ENCODE measurements around the gene DENND2D.

The DENND2D gene

DNA sequence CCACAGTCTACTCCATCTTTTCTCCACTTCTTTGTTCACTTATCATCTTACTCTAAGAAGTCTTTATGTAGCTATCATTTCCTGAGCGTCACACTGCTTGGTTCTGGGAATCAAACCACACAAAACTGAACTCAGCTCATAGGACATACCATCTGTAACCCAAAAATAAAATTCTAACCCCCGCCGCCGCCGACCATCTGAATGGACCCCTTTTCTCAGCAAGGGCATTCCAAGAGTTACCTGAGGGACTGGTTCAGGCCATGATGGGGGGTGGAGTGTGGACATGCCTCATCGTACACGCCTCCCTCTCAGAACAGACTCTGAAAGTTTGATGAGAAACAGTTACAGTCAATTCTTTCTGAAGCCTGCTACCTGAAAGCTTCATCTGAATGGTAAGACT is 14.4 kb upstream of the DENND2D start:
- Mint-ChIP-seq H3K4me1 (peaks cover 94% of the 10 kb centered on the region), H3K4me3 (peak overlapping the region; percentile 76), H3K36me3 (no peaks in the 10 kb centered on the region), H3K27ac (peak overlapping the region; percentile 97), H3K27me3 (no peaks in the 10 kb centered on the region), H3K9me3 (peaks cover 17% of the 10 kb centered on the region)

DNA sequence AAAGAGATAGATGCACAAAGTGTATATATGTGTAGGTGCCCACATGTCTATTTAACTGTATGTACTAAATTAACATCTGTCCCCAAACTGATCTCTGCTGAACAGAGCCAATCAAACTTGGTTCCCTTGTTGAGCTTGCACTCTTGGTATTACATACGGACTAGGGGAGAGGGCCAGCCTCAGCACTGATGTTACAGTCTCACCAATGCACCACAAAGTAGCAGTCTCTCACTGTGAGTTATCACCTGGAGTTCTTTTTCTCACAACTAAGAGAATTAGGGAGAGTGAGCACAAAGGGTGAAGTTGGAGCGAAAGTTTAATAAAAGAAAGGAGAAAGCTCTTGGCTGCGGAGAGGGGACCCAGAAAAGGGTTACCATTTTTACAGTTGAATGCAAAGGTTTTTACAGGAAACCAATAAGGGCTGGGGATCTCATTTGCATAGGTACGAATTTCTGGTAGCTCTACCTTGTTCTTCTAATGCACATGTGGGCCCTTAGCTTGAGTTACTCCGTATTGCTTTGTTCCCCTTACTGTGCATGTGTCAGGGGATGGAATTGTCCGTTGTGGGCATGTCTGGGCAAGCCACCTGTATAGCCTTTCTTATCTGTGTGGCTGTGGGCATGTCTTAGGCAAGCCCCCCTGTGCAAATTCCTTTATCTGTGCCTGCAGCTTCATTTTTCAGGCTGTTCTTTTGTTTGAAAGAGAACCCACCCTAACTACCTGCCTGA is 13.8 kb upstream of the DENND2D start:
- Mint-ChIP-seq H3K36me3 (no peaks in the 10 kb centered on the region), H3K4me3 (peak overlapping the region; percentile 76), H3K27ac (peak overlapping the region; percentile 97), H3K9me3 (peaks cover 17% of the 10 kb centered on the region), H3K27me3 (no peaks in the 10 kb centered on the region), H3K4me1 (peaks cover 94% of the 10 kb centered on the region)

DNA sequence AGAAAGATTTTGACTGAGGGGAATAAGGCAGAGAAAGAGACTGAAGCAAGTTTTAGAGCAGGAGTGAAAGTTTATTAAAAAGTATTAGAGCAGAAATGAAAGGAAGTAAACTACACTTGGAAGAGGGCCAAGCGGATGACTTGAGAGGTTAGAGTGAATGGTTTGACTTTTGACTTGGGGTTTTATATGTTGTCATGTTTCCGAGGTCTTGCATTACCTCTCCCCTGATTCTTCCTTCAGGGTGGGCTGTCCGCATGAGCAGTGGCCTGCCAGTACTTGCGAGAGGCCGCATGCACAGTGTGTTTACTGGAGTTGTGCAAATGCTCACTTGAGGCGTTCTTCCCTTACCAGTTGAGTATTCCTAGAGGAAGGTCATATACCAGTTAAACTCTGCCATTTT is 13.0 kb upstream of the DENND2D start:
- no peaks in the 10 kb centered on the region for H3K36me3 Mint-ChIP-seq
- peak overlapping the region; percentile 97 for H3K27ac Mint-ChIP-seq
- no peaks in the 10 kb centered on the region for H3K27me3 Mint-ChIP-seq
- H3K4me1 Mint-ChIP-seq = peaks cover 95% of the 10 kb centered on the region
- peaks cover 17% of the 10 kb centered on the region for H3K9me3 Mint-ChIP-seq
- H3K4me3 Mint-ChIP-seq = peak overlapping the region; percentile 76

DNA sequence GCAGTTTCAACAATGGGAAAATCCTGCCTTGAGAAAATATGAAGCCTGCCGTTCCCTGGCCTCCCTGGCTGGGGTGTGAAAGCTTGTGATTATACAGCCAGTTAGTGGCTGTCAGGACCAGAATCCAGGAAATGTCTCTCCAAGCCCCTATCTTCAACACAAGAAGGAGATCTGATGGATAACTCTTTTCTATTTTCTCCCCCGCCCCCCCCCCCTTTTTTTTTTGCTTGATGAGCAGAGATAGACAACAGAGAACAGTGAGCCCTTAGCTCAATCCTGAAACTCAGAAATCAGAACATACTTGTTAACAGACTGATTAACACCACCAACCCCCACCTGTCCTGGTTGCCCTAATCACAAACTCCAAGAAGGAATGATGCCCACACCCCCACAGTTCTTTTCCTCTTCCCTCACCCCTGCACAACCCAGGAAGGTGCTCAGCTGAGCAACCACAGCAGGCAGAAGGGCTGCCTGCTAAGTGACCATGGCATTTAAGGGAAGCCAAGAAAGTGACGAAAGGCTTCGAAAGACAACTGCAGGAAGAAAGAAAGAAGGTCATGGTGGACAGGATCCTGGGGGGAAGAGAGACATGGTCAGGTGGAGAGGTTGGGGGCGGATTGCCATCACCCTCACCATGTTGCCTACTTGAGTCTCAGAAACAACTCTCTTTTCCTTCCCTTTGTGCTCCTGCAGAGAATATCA is 12.3 kb upstream of the DENND2D start:
- Mint-ChIP-seq H3K4me3 (peak overlapping the region; percentile 76), H3K36me3 (no peaks in the 10 kb centered on the region), H3K9me3 (peaks cover 12% of the 10 kb centered on the region)

DNA sequence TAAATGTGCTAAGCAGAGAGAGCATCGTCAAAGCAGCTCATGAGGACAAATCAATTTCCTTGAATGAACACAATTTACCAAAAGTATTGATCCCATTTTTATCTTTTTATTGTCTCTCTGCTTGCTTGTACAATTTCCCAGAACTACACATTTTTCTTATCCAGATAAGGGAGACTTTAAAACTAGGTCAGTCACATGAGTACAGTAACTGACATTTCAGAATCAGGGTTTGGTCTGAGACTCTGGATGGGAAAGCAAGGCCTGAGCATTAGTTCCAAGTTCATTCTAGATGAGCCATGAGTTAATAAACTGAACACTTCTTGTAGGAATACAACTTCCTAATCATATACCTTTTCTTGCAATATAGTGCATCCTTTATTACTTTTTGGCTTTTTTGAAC is 11.5 kb upstream of the DENND2D start:
- Mint-ChIP-seq H3K27me3 (no peaks in the 10 kb centered on the region), H3K27ac (peak overlapping the region; percentile 15), H3K9me3 (peaks cover 3% of the 10 kb centered on the region), H3K4me1 (peaks cover 95% of the 10 kb centered on the region), H3K36me3 (no peaks in the 10 kb centered on the region), H3K4me3 (no peak overlapping the region)

More for the DNA sequence above, 12.3 kb upstream of the DENND2D start:
- H3K27ac Mint-ChIP-seq = peak overlapping the region; percentile 97
- no peaks in the 10 kb centered on the region for H3K27me3 Mint-ChIP-seq
- peaks cover 95% of the 10 kb centered on the region for H3K4me1 Mint-ChIP-seq

DNA sequence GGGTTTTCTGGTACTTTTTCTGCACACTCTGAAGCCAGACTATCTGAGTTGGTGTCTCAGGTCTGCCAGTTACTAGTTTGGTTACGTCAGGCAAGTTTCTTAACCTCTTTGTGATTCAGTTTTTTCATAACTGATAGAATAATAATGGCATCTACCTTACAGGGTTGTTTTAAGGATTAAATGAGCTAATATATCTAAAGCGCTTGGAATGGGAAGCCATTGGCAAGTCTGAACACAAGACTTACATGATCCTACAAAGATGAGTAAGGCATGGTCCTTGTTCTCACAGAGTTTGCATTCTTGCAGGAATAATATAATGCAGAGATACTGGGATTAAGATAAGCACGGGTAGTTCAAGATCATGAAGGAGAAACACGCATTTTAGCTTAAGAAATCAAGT is 9.2 kb upstream of the DENND2D start:
- no peak overlapping the region for H3K4me3 Mint-ChIP-seq
- no peaks in the 10 kb centered on the region for H3K27me3 Mint-ChIP-seq
- peak overlapping the region; percentile 63 for H3K27ac Mint-ChIP-seq
- peaks cover 95% of the 10 kb centered on the region for H3K4me1 Mint-ChIP-seq
- H3K9me3 Mint-ChIP-seq = no peaks in the 10 kb centered on the region
- no peaks in the 10 kb centered on the region for H3K36me3 Mint-ChIP-seq

DNA sequence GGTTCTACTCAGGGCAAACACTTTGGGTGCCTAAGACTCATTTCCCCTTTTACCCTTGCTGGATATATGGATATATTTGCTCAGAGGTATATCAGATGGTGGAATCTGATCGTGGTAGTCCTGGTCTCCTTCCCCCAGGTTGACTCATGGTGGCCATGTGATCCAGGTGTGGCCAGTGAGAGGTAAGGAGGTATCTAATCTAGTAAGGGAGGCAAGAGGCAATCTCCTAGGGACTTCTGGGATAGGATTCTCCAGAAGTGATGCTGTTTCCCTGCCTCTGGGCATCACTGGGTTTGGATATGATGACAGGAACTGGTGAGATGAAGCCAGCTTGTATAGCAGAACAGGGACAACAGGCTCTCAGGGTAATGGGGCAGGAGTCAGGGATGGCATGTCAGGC is 8.5 kb upstream of the DENND2D start:
- no peak overlapping the region for H3K4me3 Mint-ChIP-seq
- H3K27ac Mint-ChIP-seq = no peak overlapping the region

DNA sequence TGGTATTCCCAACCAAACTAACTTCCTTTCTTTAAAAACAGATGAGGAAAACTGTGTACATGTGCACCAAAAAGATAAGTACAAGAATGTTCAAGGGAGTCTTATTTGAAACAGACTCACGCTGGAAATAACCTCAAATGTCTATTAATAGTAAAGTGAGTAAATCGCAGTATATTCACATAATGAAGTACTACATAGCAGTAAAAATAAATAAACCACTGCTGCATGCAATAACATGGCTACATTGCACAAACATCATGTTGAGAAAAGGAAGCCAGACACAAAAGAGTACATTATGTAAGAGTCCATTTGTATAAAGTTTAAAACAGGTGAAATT is 5.2 kb upstream of the DENND2D start:
- H3K4me3 Mint-ChIP-seq = peak overlapping the region; percentile 76
- H3K36me3 Mint-ChIP-seq = no peaks in the 10 kb centered on the region
- no peaks in the 10 kb centered on the region for H3K9me3 Mint-ChIP-seq
- no peaks in the 10 kb centered on the region for H3K27me3 Mint-ChIP-seq
- H3K27ac Mint-ChIP-seq = peak overlapping the region; percentile 80
- peaks cover 87% of the 10 kb centered on the region for H3K4me1 Mint-ChIP-seq

More for the DNA sequence above, 8.5 kb upstream of the DENND2D start:
- Mint-ChIP-seq H3K9me3 (no peaks in the 10 kb centered on the region), H3K27me3 (no peaks in the 10 kb centered on the region), H3K4me1 (peaks cover 89% of the 10 kb centered on the region), H3K36me3 (no peaks in the 10 kb centered on the region)

DNA sequence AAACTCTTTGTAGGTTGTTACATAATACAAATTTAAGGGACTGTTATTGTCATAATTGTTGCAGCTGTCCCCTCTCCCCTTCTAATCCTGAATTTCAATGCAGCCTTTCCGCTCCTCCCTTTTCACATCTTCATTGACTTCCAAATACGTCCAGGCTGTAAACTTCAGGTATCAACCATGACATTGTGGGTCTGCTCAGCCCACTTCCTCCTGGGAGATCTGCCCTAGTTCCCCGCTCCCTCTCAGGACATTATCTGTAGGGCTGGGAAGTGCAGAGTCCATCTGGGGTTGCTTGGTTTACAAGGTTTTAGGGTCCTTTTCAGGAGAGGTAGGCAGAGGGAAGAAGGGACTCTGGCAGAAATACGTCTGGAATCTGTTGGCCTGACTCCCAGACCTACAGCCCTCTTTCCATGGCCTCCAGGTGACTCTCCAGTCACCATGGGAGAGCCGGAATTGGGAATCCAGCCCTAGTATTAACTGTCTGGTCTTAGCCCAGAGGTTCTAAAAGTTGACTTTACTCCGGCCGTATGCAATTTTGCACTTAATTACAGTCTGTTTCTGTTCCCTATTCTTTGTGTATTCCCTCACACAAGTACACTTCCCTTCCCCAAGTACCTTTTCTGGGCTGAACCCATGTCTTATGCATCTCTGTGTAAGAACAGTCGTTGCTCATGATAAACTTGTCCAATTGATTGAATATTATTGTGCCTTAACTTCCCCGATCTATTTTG is 4.7 kb upstream of the DENND2D start:
- Mint-ChIP-seq H3K4me3 (peak overlapping the region; percentile 76), H3K27me3 (no peaks in the 10 kb centered on the region), H3K27ac (peak overlapping the region; percentile 91), H3K9me3 (no peaks in the 10 kb centered on the region), H3K36me3 (no peaks in the 10 kb centered on the region), H3K4me1 (peaks cover 86% of the 10 kb centered on the region)

DNA sequence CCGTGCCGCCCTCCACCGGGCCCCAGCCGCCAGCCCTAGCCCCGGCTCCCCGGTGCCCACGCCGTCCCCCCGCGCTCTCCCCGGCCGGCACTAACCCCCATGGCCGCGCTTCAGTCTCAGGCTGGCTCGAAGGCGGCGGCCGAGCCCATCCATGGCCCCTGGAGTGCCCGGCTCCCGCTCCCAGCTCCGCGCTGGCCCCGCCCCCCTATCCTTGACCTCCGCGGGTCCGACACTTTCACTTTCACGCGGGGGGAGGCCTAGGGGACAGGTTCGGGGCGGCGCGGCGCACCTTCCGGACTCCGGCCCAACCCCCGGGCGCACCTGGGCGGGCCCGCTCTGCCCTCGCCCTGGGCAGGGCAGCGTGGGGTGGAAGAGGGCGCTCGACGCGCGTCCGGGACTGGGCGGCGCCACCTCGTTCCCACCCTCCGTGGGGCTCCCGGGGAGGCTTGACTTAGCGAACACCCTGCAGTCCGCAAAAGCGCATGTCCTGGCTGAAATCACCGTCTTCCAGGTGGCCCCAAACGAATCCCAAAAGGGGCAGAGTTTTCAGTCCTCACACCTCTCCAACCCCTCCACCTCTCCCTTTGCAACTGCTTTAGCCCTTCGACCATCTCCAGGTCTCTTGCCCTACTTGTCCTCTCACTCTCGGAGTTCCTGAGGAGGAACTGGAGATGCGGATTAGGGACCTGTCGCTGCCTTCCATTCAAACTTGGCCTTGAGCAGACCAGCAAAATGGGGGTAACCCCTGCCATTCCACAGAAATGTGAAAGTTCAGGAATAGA is 3.9 kb upstream of the DENND2D start:
- Mint-ChIP-seq H3K27me3 (no peaks in the 10 kb centered on the region), H3K9me3 (no peaks in the 10 kb centered on the region), H3K27ac (peak overlapping the region; percentile 99), H3K36me3 (peaks cover 5% of the 10 kb centered on the region), H3K4me1 (peaks cover 78% of the 10 kb centered on the region), H3K4me3 (peak overlapping the region; percentile 100)

DNA sequence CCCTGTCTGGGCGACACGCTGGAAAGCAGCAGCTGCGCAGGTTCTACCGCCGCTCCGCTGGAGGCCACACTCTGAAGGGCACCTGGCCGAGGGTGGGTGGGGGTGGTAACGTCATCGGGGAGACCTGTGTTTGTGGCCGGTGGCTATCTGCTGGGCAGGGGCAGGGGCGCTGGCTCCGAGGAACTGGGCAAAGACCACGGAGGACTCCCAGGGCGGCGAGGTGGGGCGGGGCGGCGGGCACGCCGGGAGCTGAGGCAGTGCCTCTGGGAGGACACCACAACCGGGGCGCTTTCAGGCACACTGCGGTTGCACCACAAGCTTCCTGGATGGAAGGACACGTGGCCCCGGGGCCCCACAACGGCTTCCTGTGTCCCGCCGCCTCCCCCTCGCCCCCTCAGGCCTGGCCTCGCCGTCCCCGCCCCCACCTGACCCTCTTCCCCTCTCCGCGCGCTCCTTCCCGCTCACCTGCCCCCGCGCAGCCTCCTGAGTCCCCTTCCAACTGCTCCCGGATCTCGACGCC is 3.3 kb upstream of the DENND2D start:
- peak overlapping the region; percentile 99 for H3K27ac Mint-ChIP-seq
- H3K36me3 Mint-ChIP-seq = peaks cover 6% of the 10 kb centered on the region
- no peaks in the 10 kb centered on the region for H3K27me3 Mint-ChIP-seq
- H3K9me3 Mint-ChIP-seq = no peaks in the 10 kb centered on the region
- H3K4me3 Mint-ChIP-seq = peak overlapping the region; percentile 100
- peaks cover 72% of the 10 kb centered on the region for H3K4me1 Mint-ChIP-seq

DNA sequence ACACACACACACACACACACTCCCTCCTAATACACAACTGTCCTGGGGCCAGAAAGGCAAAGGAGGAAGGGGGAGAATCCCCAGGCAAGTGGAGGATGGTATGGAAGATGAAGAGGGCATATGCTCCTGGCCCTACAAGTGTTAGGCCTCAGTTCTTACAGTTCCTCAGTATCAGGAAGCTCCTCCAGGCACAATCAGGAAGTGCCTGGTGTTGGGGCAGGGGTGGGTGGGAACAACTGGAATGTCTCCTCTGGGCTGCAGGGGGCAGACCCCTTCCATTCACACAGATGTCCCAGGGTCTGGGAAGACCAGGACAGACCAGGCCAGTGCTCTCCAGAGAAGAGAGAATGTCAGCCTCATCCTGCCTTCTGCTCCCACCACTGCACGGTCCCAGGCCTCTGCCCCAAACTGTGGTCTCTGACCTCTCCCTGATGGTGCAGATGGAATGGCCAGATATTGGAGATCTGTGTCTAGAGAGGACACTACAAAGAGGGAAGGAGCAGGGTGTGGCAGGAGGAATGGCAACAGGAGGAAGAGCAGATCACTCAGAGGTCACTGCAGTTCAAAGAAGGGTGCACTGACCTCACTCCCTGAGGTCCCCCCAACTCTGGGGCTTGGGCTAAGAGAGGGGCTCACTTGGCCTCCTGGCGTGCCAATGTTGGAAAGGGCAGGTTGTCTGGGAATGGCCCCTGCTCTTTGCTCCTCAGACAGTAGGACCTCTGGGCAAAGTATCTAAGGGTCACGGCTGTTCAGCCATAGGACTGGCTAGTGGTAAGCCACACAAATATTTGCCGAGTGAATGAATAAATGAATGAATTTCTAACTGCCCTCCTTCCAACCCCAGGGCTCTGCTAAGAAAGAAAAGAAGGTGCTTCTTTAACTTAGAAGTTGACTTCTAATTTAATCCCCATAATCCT is 2.5 kb upstream of the DENND2D start:
- no peaks in the 10 kb centered on the region for H3K9me3 Mint-ChIP-seq
- H3K27me3 Mint-ChIP-seq = no peaks in the 10 kb centered on the region
- peak overlapping the region; percentile 99 for H3K27ac Mint-ChIP-seq
- peaks cover 12% of the 10 kb centered on the region for H3K36me3 Mint-ChIP-seq
- H3K4me3 Mint-ChIP-seq = peak overlapping the region; percentile 100
- H3K4me1 Mint-ChIP-seq = peaks cover 65% of the 10 kb centered on the region

DNA sequence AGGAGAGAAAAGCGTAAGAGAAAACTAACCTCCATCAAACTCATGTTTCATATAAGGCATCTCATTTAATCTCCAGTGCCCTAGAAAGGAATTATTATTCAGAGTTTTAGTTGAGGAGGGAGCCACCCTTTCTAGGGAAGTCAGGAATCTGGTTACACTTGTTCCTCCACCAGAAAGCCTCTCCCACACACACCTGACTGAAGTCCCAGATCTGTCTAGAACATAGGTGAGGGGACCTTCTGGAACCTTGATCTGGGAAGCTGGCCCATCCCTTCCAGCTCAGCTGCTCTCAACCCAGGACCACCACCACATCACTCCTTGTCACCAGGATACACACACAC is 1.9 kb upstream of the DENND2D start:
- H3K27me3 Mint-ChIP-seq = no peaks in the 10 kb centered on the region
- peak overlapping the region; percentile 99 for H3K27ac Mint-ChIP-seq
- H3K4me3 Mint-ChIP-seq = peak overlapping the region; percentile 100
- H3K4me1 Mint-ChIP-seq = peaks cover 64% of the 10 kb centered on the region
- peaks cover 17% of the 10 kb centered on the region for H3K36me3 Mint-ChIP-seq
- H3K9me3 Mint-ChIP-seq = no peaks in the 10 kb centered on the region

DNA sequence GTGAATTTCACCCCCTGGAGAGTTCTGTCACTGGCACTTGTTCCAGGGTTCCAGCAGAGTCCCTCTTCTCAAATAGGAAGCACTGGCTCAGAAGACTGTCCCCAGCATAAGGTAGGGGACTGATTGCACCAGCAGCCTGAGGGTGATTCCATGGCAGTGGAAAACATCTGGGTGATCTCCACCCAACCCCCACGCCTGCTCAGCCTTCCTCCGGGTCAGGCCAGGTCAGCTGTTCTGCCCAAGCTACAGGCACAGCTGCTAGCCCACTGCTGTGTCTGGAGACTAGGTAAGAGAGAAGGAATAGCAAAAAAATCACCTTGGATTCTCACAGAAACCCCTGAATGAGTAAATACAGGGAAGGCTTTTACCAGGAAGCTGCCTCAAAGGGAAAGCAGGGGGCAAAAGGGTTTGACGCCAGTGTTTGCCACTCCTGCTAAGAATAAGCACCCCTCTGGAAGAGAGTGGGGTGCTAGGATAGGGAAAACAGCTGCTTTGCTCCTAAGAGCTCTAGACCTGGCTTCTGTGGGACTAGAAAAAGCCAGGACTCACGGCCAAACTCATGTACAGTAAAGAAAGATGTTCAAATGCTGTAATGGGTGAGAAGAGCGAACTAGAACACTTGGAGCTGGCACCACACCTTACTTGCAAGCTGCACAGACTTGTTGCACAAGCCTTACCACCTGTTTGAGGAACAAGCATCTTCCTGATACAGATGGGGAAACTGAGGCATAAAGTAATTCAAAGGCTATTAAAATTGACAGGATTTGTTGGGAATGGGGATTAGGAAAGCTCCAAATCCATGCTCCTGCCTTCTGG is 1.0 kb upstream of the DENND2D start:
- Mint-ChIP-seq H3K36me3 (peaks cover 26% of the 10 kb centered on the region), H3K4me3 (peak overlapping the region; percentile 100), H3K27ac (peak overlapping the region; percentile 99), H3K27me3 (no peaks in the 10 kb centered on the region), H3K4me1 (peaks cover 64% of the 10 kb centered on the region), H3K9me3 (no peaks in the 10 kb centered on the region)

All from activated naive CD4-positive, alpha-beta T cell treated with anti-CD3 and anti-CD28 coated beads, Interleukin-2, amount 50 U/mL, for 24 hours (primary cell).